Activated CD8-positive, alpha-beta memory T cell treated with anti-CD3 and anti-CD28 coated beads, Interleukin-2, amount 50 U/mL, for 4 hours (primary cell): ENCODE results near the gene KRTAP4-4.
"Not testable (repeated sequence)": the region's sequence is repeated elsewhere in the genome, so short reads cannot be mapped to it uniquely, and the experiment has no call there.

ENCODE experiments used
- DNase-seq: peaks from one replicate; pipeline ENCODE4 v3.0.0-alpha.2; 2020

The KRTAP4-4 gene

GRCh38 chr17:41147531-41148204 lies 12.9 kb downstream of the KRTAP4-4 start:
- DNase-seq: no peak

- DNase-seq: no peak
These were observed 15.3 kb downstream of the KRTAP4-4 start for GRCh38 chr17:41145261-41145660.

- DNase-seq: no peak
These were observed 15.7 kb downstream of the KRTAP4-4 start for GRCh38 chr17:41144846-41145245.

GRCh38 chr17:41141361-41141760 lies 19.2 kb downstream of the KRTAP4-4 start:
- DNase-seq: no peak

GRCh38 chr17:41140360-41141131 lies 20.0 kb downstream of the KRTAP4-4 start, which contains the start of gene KRTAP4-6:
KRTAP4-6 (minus strand) TSS chr17:41140544; CDS start chr17:41140487, 57 bp downstream.
- DNase-seq: no peak

GRCh38 chr17:41139865-41140264 lies 20.7 kb downstream of the KRTAP4-4 start:
- not testable (repeated sequence) for DNase-seq

- DNase-seq: no peak
These were observed 26.4 kb downstream of the KRTAP4-4 start for GRCh38 chr17:41133880-41134735.

GRCh38 chr17:41131979-41132378 lies 28.6 kb downstream of the KRTAP4-4 start:
- DNase-seq: no peak

- DNase-seq: no peak
These were observed 33.2 kb downstream of the KRTAP4-4 start for GRCh38 chr17:41127371-41127770.

GRCh38 chr17:41126412-41126811 lies 34.1 kb downstream of the KRTAP4-4 start:
- DNase-seq: no peak

- no peak for DNase-seq
These were observed 35.5 kb downstream of the KRTAP4-4 start for GRCh38 chr17:41125064-41125463.

- not testable (repeated sequence) for DNase-seq
These were observed 36.6 kb downstream of the KRTAP4-4 start, which contains the start of gene KRTAP4-12 for GRCh38 chr17:41123991-41124371. KRTAP4-12 (minus strand) TSS chr17:41124182; CDS start chr17:41124122, 60 bp downstream.

- DNase-seq: not testable (repeated sequence)
These were observed 37.1 kb downstream of the KRTAP4-4 start for GRCh38 chr17:41123292-41123990.

GRCh38 chr17:41121742-41122141 lies 38.8 kb downstream of the KRTAP4-4 start:
- no peak for DNase-seq

GRCh38 chr17:41119696-41120690 lies 40.6 kb downstream of the KRTAP4-4 start:
- not testable (repeated sequence) for DNase-seq

GRCh38 chr17:41118721-41119120 lies 41.8 kb downstream of the KRTAP4-4 start:
- DNase-seq: no peak

- DNase-seq: not testable (repeated sequence)
These were observed 42.6 kb downstream of the KRTAP4-4 start, which contains the start of gene KRTAP4-11 for GRCh38 chr17:41117846-41118386. KRTAP4-11 (minus strand) TSS chr17:41118373; CDS start chr17:41118315, 58 bp downstream.

GRCh38 chr17:41116297-41116696 lies 44.3 kb downstream of the KRTAP4-4 start:
- DNase-seq: no peak

GRCh38 chr17:41111151-41111885 lies 49.2 kb downstream of the KRTAP4-4 start:
- no peak for DNase-seq
